Measurements from ENCODE around the gene PTPN4.

DNA sequence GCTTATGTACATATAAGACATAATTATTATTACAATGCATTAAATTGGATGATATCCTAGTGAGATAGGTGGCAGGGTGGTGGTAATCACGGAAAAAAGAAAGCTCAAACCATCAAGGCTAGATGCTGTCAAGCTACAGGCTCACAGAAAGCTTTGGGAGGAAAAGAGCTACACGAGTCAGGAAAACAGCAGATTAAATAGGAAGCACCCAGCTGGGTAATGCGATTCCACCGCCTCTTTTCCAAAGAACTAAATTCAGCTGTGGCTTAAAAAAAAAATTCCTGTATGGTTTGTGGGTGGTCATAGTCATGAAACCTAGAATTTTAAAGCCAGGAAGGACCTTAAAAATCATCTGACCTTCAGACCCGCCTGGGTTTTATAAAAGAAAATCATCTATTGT is 23.7 kb upstream of the PTPN4 start:
- no peak for TF ChIP-seq POLR2AphosphoS5 (IDR thresholded peaks at IDR 0.05; ENCODE audit: low read depth, low read length)
- TF ChIP-seq CTBP2 (IDR thresholded peaks at IDR 0.05; ENCODE audit: borderline replicate concordance, insufficient read depth, insufficient read length, low read length) = no peak
- TF ChIP-seq GTF2F1 (IDR thresholded peaks at IDR 0.05; ENCODE audit: borderline replicate concordance, low read depth, low read length) = no peak
- no peak for TF ChIP-seq RAD21 (IDR thresholded peaks at IDR 0.05 in 1 of 2, conservative IDR thresholded peaks at IDR 0.05 in 1 of 2; ENCODE audit: low read depth in 2 of 2, low read length in 2 of 2)
- TF ChIP-seq JUN (IDR thresholded peaks at IDR 0.05; ENCODE audit: low read depth, low read length) = no peak
- no peak for TF ChIP-seq CHD2 (IDR thresholded peaks at IDR 0.05; ENCODE audit: low read length)
- no peak for TF ChIP-seq CBX8 (IDR thresholded peaks at IDR 0.05; ENCODE audit: borderline replicate concordance, low read depth, low read length)
- no peak for TF ChIP-seq SP4 (IDR thresholded peaks at IDR 0.05; ENCODE audit: low read length)
- TF ChIP-seq, protein P1, sequence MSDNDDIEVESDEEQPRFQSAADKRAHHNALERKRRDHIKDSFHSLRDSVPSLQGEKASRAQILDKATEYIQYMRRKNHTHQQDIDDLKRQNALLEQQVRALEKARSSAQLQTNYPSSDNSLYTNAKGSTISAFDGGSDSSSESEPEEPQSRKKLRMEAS (IDR thresholded peaks at IDR 0.05) = no peak
- TF ChIP-seq YY1 (IDR thresholded peaks at IDR 0.05; ENCODE audit: low read depth, low read length) = no peak
- TF ChIP-seq, protein P2, sequence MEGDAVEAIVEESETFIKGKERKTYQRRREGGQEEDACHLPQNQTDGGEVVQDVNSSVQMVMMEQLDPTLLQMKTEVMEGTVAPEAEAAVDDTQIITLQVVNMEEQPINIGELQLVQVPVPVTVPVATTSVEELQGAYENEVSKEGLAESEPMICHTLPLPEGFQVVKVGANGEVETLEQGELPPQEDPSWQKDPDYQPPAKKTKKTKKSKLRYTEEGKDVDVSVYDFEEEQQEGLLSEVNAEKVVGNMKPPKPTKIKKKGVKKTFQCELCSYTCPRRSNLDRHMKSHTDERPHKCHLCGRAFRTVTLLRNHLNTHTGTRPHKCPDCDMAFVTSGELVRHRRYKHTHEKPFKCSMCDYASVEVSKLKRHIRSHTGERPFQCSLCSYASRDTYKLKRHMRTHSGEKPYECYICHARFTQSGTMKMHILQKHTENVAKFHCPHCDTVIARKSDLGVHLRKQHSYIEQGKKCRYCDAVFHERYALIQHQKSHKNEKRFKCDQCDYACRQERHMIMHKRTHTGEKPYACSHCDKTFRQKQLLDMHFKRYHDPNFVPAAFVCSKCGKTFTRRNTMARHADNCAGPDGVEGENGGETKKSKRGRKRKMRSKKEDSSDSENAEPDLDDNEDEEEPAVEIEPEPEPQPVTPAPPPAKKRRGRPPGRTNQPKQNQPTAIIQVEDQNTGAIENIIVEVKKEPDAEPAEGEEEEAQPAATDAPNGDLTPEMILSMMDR (IDR thresholded peaks at IDR 0.05; ENCODE audit: control extremely low read depth in 1 of 3, insufficient read depth in 1 of 3, low read depth in 1 of 3, low read length in 3 of 3) = no peak
- no peak for TF ChIP-seq KDM5A (IDR thresholded peaks at IDR 0.05; ENCODE audit: low read length)

Data from H1 (cell line).